SK-N-SH (cell line): ENCODE results near the gene CDPF1.

Experiments used
- EP300 ChIP-seq, 2 experiments: IDR thresholded peaks; 2 replicates each; pipeline versions ENCODE4 v1.4.0 to v1.6.1; 2012; ENCODE audit warnings: borderline replicate concordance in 1 of 2, low read depth in 1 of 2, low read length in 1 of 2
- RFX5 ChIP-seq: IDR thresholded peaks from 2 replicates; pipeline ENCODE4 v1.6.1; 2012; ENCODE audit warnings: mild to moderate bottlenecking, improper control_type of control experiment, low read length
- RXRA ChIP-seq: IDR thresholded peaks from 2 replicates; pipeline ENCODE4 v1.4.0; 2012; ENCODE audit warnings: low read depth, mild to moderate bottlenecking, borderline replicate concordance
- TAF1 ChIP-seq: IDR thresholded peaks from 2 replicates; pipeline ENCODE4 v1.6.1; 2012; ENCODE audit warnings: low read depth, mild to moderate bottlenecking, low read length, moderate library complexity, borderline replicate concordance
- TF ChIP-seq, protein P1 (sequence below): fragments of 150-350 bp; IDR thresholded peaks from 2 replicates; pipeline ENCODE4 v1.6.1; 2017; ENCODE audit warnings: antibody characterized with exemption, low read length, low read depth, borderline replicate concordance
- TF ChIP-seq, protein P2 (sequence below): fragments of 200-600 bp; sonication (generic); IDR thresholded peaks from 2 replicates; pipeline ENCODE4 v1.6.1; 2017; ENCODE audit warnings: antibody characterized with exemption, mild to moderate bottlenecking, moderate library complexity

DNA sequence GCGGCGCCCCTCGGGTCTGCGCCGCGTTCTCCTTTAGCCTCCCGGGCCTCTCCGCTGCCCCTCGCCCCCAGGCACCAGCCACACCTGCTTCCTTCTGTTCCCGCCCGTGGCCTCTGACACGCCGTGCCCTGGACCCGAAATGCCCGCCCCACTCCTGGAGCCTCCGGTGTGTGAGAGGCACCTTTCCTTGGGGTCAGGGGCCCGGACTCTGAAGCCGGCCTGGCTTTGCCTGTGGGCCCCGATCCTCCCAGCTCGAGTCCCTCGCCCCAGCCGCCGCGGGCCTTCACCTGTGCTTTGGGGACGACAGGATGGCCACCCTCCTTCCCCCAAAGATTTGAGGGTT lies 661 bp upstream of the CDPF1 start:
- TF ChIP-seq RFX5 = no peak
- TF ChIP-seq RXRA = no peak
- TF ChIP-seq TAF1 = no peak
- TF ChIP-seq, protein P1, sequence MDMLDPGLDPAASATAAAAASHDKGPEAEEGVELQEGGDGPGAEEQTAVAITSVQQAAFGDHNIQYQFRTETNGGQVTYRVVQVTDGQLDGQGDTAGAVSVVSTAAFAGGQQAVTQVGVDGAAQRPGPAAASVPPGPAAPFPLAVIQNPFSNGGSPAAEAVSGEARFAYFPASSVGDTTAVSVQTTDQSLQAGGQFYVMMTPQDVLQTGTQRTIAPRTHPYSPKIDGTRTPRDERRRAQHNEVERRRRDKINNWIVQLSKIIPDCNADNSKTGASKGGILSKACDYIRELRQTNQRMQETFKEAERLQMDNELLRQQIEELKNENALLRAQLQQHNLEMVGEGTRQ = no peak
- TF ChIP-seq, protein P2, sequence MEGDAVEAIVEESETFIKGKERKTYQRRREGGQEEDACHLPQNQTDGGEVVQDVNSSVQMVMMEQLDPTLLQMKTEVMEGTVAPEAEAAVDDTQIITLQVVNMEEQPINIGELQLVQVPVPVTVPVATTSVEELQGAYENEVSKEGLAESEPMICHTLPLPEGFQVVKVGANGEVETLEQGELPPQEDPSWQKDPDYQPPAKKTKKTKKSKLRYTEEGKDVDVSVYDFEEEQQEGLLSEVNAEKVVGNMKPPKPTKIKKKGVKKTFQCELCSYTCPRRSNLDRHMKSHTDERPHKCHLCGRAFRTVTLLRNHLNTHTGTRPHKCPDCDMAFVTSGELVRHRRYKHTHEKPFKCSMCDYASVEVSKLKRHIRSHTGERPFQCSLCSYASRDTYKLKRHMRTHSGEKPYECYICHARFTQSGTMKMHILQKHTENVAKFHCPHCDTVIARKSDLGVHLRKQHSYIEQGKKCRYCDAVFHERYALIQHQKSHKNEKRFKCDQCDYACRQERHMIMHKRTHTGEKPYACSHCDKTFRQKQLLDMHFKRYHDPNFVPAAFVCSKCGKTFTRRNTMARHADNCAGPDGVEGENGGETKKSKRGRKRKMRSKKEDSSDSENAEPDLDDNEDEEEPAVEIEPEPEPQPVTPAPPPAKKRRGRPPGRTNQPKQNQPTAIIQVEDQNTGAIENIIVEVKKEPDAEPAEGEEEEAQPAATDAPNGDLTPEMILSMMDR = no peak
- no peak for TF ChIP-seq EP300 (IDR thresholded peaks at IDR 0.05; ENCODE audit: borderline replicate concordance in 1 of 2, low read depth in 1 of 2, low read length in 1 of 2)
